Left lung (tissue), 10 donors: ENCODE measurements around the gene C6orf163. TPM values are rescaled to one million over a fixed set of nuclear protein-coding genes. Genes with fewer than 3 reads are reported as not detected.

ENCODE experiments used
- ATAC-seq: fragments of 200-7000 bp; cut with Tn5 transposase; one replicate; pipeline ENCODE4 v1.9.1; 2020; ENCODE audit warnings: moderate library complexity
- DNase-seq, 4 donors: peaks; one replicate each; pipeline ENCODE4 v3.0.0-alpha.2; 2013 to 2020
- H3K27ac ChIP-seq, 2 donors: fragments of 200-600 bp; sonication (generic) in 1 of 2; one replicate each; pipeline versions ENCODE4 v1.5.0 to v1.8.0; 2020 to 2021
- H3K27me3 ChIP-seq, 2 donors: fragments of 200-600 bp; sonication (generic) in 1 of 2; one replicate each; pipeline versions ENCODE4 v1.5.0 to v1.8.0; 2020 to 2021
- H3K36me3 ChIP-seq, 2 donors: fragments of 200-600 bp; sonication (generic) in 1 of 2; one replicate each; pipeline versions ENCODE4 v1.5.0 to v1.8.0; 2020 to 2021
- H3K4me1 ChIP-seq, 2 donors: fragments of 200-600 bp; one replicate each; pipeline ENCODE4 v1.8.0; 2021
- H3K4me3 ChIP-seq, 2 donors: fragments of 200-600 bp; sonication (generic) in 1 of 2; one replicate each; pipeline versions ENCODE4 v1.5.0 to v1.8.0; 2020 to 2021; ENCODE audit warnings: mild to moderate bottlenecking in 1 of 2
- H3K9me3 ChIP-seq, 2 donors: fragments of 200-600 bp; sonication (generic) in 1 of 2; one replicate each; pipeline versions ENCODE4 v1.5.0 to v1.8.0; 2020 to 2021
- intact Hi-C, 2 donors: fragments of 100-400 bp; cut with DNase I; formaldehyde crosslinking; loops; one replicate each; pipeline versions ENCODE4 v1.11.2 to v1.14.2; 2022
- polyA plus RNA-seq, 6 donors: library from polyadenylated mRNA; unstranded; fragments of 120-200 nt; gene quantifications; one replicate each; pipeline ENCODE4 v1.2.1, GENCODE V29; 2013; ENCODE audit not compliant: insufficient read length in 6 of 6
- total RNA-seq, 2 donors: library from RNA; stranded (reverse); fragmentation: NEBNext Ultra II Directional; extraction: Animal tissue kit (Norgen Biotek cat#: 25700); gene quantifications; one replicate each; pipeline ENCODE4 v1.2.1, GENCODE V29; 2021
- TF ChIP-seq, protein P1 (sequence below), 2 donors: fragments of 200-600 bp; sonication (generic) in 1 of 2; IDR thresholded peaks; one replicate each; pipeline versions ENCODE4 v1.5.0 to v1.8.0; 2021; ENCODE audit warnings: antibody characterized with exemption in 2 of 2
- donor health status: DM: no; HTN: yes; CAD: no.
- donor health status: DM: no; HTN: no; CAD: no.

C6orf163 gene
- total and polyA plus RNA-seq, 8 donors: 2.1 to 8.6 (median 5.9) TPM

DNA sequence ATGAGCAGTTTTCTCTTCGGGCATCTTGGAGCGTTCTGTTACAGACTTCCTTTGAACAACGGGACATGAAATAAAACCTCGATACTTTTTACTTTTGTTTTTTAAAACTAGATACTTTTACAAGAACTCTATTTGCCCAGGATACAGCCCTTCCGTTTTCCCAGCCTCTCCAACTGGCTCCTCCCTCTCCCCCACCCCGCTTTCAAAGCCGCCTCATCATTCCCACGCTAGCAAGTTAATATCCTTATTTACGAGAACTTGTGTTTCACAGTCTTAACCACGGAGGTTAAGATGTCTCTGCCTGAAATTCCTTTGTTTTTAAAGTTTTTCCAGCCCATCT lies 62.9 kb downstream of the C6orf163 start:
- DNase-seq (peak in 1 of 4 donors; percentile 42), ATAC-seq (peak; percentile 72)
- peak overlapping the region; percentile 84 to 88 for H3K27ac ChIP-seq
- H3K9me3 ChIP-seq: no peaks in the 10 kb centered on the region
- peak overlapping the region; percentile 88 to 100 for H3K4me3 ChIP-seq
- TF ChIP-seq, protein P1, sequence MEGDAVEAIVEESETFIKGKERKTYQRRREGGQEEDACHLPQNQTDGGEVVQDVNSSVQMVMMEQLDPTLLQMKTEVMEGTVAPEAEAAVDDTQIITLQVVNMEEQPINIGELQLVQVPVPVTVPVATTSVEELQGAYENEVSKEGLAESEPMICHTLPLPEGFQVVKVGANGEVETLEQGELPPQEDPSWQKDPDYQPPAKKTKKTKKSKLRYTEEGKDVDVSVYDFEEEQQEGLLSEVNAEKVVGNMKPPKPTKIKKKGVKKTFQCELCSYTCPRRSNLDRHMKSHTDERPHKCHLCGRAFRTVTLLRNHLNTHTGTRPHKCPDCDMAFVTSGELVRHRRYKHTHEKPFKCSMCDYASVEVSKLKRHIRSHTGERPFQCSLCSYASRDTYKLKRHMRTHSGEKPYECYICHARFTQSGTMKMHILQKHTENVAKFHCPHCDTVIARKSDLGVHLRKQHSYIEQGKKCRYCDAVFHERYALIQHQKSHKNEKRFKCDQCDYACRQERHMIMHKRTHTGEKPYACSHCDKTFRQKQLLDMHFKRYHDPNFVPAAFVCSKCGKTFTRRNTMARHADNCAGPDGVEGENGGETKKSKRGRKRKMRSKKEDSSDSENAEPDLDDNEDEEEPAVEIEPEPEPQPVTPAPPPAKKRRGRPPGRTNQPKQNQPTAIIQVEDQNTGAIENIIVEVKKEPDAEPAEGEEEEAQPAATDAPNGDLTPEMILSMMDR (IDR thresholded peaks at IDR 0.05): no peak
- no peaks in the 10 kb centered on the region for H3K36me3 ChIP-seq
- intact Hi-C loops: no loop called here
- peaks cover 0 to 7% of the 10 kb centered on the region in 2 donors for H3K4me1 ChIP-seq
- no peaks in the 10 kb centered on the region for H3K27me3 ChIP-seq

DNA sequence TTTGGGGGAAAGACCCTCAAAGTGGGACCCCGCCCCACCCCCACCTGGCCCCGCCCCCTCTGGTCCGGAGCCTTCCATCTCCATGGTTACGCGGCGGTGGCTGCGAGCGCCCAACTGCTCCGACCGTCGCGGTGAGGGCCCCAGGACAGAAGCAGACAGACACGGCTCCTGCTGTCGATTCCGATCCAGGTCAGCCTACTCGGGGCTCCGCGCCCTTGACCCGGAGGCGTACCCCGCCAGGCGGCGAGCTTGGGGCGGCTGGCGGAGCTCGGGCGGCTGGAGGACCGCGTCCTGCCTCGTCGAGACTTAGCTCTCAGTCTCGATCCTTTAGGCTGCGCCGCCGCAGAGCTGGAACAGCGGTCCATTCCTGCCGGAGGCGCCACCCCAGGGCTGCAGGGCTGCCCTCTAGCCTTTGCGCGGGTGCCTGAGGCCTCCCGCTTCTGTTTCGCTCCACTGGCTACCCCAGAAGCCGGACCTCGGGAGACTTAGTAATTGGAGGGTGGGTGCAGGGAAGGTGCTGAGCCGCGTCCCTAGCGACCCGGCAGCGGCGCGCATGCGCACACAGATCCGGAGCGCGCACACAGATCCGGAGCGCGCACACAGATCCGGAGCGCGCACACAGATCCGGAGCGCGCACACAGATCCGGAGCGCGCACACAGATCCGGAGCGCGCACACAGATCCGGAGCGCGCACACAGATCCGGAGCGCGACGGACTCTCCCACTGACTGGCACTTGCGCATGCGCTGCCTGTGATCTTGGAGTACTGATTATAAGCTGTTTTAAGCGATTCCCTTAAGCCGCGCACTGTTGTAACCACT lies 63.5 kb downstream of the C6orf163 start, which contains the start of gene CFAP206:
CFAP206 (plus strand) TSS at position 72 of the 820 bp plus-strand sequence. CDS start 1,868 bp downstream, outside the sequence.
- no peaks in the 10 kb centered on the region for H3K9me3 ChIP-seq
- DNase-seq (peak; percentile 85 to 91 (median 90)), ATAC-seq (peak; percentile 95)
- peak within 1 kb of the TSS; percentile 84 to 88 for H3K27ac ChIP-seq
- H3K4me3 ChIP-seq: peak within 1 kb of the TSS; percentile 88 to 100
- H3K36me3 ChIP-seq: no peaks in the 10 kb centered on the region
- TF ChIP-seq, protein P1 (IDR thresholded peaks at IDR 0.05): no peak
- H3K4me1 ChIP-seq: peaks cover 0 to 7% of the 10 kb centered on the region in 2 donors
- H3K27me3 ChIP-seq: no peaks in the 10 kb centered on the region
- intact Hi-C loops: no loop called here

DNA sequence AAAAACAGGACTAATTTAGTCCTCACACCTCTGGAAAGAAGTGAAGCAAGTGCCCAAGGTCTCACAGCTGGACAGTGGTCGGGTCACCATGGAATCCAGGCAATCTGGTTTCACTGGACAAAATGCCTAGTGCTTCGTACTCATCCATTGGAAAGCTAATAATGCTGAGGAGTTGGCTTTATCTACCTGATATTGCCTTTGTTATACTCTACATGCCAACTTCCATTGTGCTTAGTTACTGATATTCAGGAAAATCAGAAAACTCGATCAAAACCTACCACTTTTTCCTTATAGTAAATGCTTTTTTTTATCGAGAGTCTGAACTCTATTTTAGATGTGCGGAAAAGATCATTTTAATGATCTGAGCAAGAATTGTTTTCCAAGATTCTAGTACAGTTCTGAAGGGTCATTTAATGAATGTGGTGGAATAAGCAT lies 64.1 kb downstream of the C6orf163 start:
- TF ChIP-seq, protein P1 (IDR thresholded peaks at IDR 0.05): no peak
- no peaks in the 10 kb centered on the region for H3K9me3 ChIP-seq
- peaks cover 0 to 7% of the 10 kb centered on the region in 2 donors for H3K4me1 ChIP-seq
- DNase-seq (peak in 1 of 4 donors; percentile 74), ATAC-seq (no peak)
- H3K36me3 ChIP-seq: no peaks in the 10 kb centered on the region
- H3K27ac ChIP-seq: peak overlapping the region in 1 of 2 donors; percentile 88
- H3K27me3 ChIP-seq: no peaks in the 10 kb centered on the region
- intact Hi-C loops: no loop called here
- peak overlapping the region; percentile 88 to 100 for H3K4me3 ChIP-seq

Other genes starting within 250 kb of the C6orf163 start
- not detected for gene CGA, start 249.7 kb upstream of the C6orf163 start, total RNA-seq
- gene CGA, start 249.7 kb upstream of the C6orf163 start, polyA plus RNA-seq: 1 to 10 TPM in 1 of 6 donors, under 1 TPM in 4, not detected in 1; 0.28 to 6.0 (median 0.44) TPM
- 10 to 100 TPM; 25.2 to 29.1 TPM for gene ZNF292, start 189.2 kb upstream of the C6orf163 start, total RNA-seq
- gene ZNF292, start 189.2 kb upstream of the C6orf163 start, polyA plus RNA-seq: 10 to 100 TPM; 39.8 to 58.8 (median 52.9) TPM
- gene SMIM8, start 22.2 kb upstream of the C6orf163 start, total RNA-seq: 10 to 100 TPM in 1 of 2 donors, 1 to 10 TPM in 1; 9.7 to 11.1 TPM
- gene SMIM8, start 22.2 kb upstream of the C6orf163 start, polyA plus RNA-seq: 10 to 100 TPM; 23.5 to 29.0 (median 25.8) TPM
- gene GJB7, start 15.5 kb upstream of the C6orf163 start, total RNA-seq: under 1 TPM in 1 of 2 donors, not detected in 1; 0.34 TPM
- 1 to 10 TPM in 3 of 6 donors, under 1 TPM in 3; 0.49 to 2.0 (median 1.0) TPM for gene GJB7, start 15.5 kb upstream of the C6orf163 start, polyA plus RNA-seq
- gene CFAP206, start 63.2 kb downstream of the C6orf163 start, total RNA-seq: 1 to 10 TPM in 1 of 2 donors, under 1 TPM in 1; 0.93 to 3.1 TPM
- 1 to 10 TPM in 5 of 6 donors, under 1 TPM in 1; 0.59 to 4.3 (median 3.0) TPM for gene CFAP206, start 63.2 kb downstream of the C6orf163 start, polyA plus RNA-seq
- 10 to 100 TPM; 32.0 to 37.0 TPM for gene SLC35A1, start 128.2 kb downstream of the C6orf163 start, total RNA-seq
- gene SLC35A1, start 128.2 kb downstream of the C6orf163 start, polyA plus RNA-seq: 10 to 100 TPM; 52.2 to 64.1 (median 55.4) TPM
- gene RARS2, start 245.2 kb downstream of the C6orf163 start, total RNA-seq: 10 to 100 TPM; 31.1 to 33.3 TPM
- gene RARS2, start 245.2 kb downstream of the C6orf163 start, polyA plus RNA-seq: 10 to 100 TPM; 65.1 to 71.7 (median 69.7) TPM
- gene ORC3, start 245.3 kb downstream of the C6orf163 start, total RNA-seq: 10 to 100 TPM; 19.3 to 23.3 TPM
- gene ORC3, start 245.3 kb downstream of the C6orf163 start, polyA plus RNA-seq: 10 to 100 TPM; 35.3 to 43.5 (median 38.7) TPM